IPS-15b (cell line): ENCODE data around the gene CORO2B.

Experiments used
- H3K27me3 ChIP-seq: one replicate; pipeline ENCODE4 v1.6.1; 2013; ENCODE audit warnings: low read length; ENCODE audit not compliant: control insufficient read depth, insufficient read depth
- H3K36me3 ChIP-seq: one replicate; pipeline ENCODE4 v1.6.1; 2013; ENCODE audit warnings: low read length; ENCODE audit not compliant: control insufficient read depth, insufficient read depth
- H3K4me1 ChIP-seq: one replicate; pipeline ENCODE4 v1.6.1; 2013; ENCODE audit warnings: mild to moderate bottlenecking, low read length; ENCODE audit not compliant: control insufficient read depth, insufficient read depth
- H3K4me3 ChIP-seq: one replicate; pipeline ENCODE4 v1.5.1; 2013; ENCODE audit warnings: low read depth, low read length
- H3K9ac ChIP-seq: one replicate; pipeline ENCODE4 v1.6.1; 2013; ENCODE audit warnings: low read depth, mild to moderate bottlenecking, low read length
- H3K9me3 ChIP-seq: one replicate; pipeline ENCODE4 v1.6.1; 2013; ENCODE audit warnings: mild to moderate bottlenecking, low read length; ENCODE audit not compliant: control insufficient read depth, insufficient read depth

The CORO2B gene

GRCh38 chr15:68556139-68556990 lies 22.4 kb upstream of the CORO2B start:
- H3K27me3 ChIP-seq, result peaks cover 21% of the 10 kb centered on the region
- H3K9me3 ChIP-seq, result no peaks in the 10 kb centered on the region
- H3K4me1 ChIP-seq, result peaks cover 7% of the 10 kb centered on the region
- H3K9ac ChIP-seq, result no peak overlapping the region
- H3K4me3 ChIP-seq, result no peak overlapping the region
- no peaks in the 10 kb centered on the region for H3K36me3 ChIP-seq

- no peak overlapping the region for H3K4me3 ChIP-seq
- H3K9ac ChIP-seq, result no peak overlapping the region
- H3K27me3 ChIP-seq, result peaks cover 23% of the 10 kb centered on the region
- H3K36me3 ChIP-seq, result no peaks in the 10 kb centered on the region
- peaks cover 3% of the 10 kb centered on the region for H3K9me3 ChIP-seq
- H3K4me1 ChIP-seq, result peaks cover 7% of the 10 kb centered on the region
These were observed 21.1 kb upstream of the CORO2B start for GRCh38 chr15:68557469-68558317.

- H3K27me3 ChIP-seq, result peaks cover 23% of the 10 kb centered on the region
- peaks cover 3% of the 10 kb centered on the region for H3K9me3 ChIP-seq
- H3K9ac ChIP-seq, result no peak overlapping the region
- peaks cover 7% of the 10 kb centered on the region for H3K4me1 ChIP-seq
- no peaks in the 10 kb centered on the region for H3K36me3 ChIP-seq
- H3K4me3 ChIP-seq, result peak overlapping the region; percentile 85
These were observed 20.2 kb upstream of the CORO2B start for GRCh38 chr15:68558318-68559305.

- peak overlapping the region; percentile 85 for H3K4me3 ChIP-seq
- peaks cover 23% of the 10 kb centered on the region for H3K27me3 ChIP-seq
- H3K9me3 ChIP-seq, result peaks cover 3% of the 10 kb centered on the region
- peaks cover 7% of the 10 kb centered on the region for H3K4me1 ChIP-seq
- no peaks in the 10 kb centered on the region for H3K36me3 ChIP-seq
- H3K9ac ChIP-seq, result peak overlapping the region; percentile 65
These were observed 19.2 kb upstream of the CORO2B start for GRCh38 chr15:68559345-68560310.

GRCh38 chr15:68560501-68561113 lies 18.2 kb upstream of the CORO2B start:
- Histone ChIP-seq H3K36me3 (no peaks in the 10 kb centered on the region), H3K9ac (no peak overlapping the region), H3K4me1 (peaks cover 7% of the 10 kb centered on the region), H3K27me3 (peaks cover 23% of the 10 kb centered on the region), H3K4me3 (no peak overlapping the region), H3K9me3 (peaks cover 3% of the 10 kb centered on the region)

- Histone ChIP-seq H3K4me3 (no peak overlapping the region), H3K27me3 (peaks cover 21% of the 10 kb centered on the region), H3K9me3 (peaks cover 3% of the 10 kb centered on the region), H3K4me1 (peaks cover 9% of the 10 kb centered on the region), H3K36me3 (no peaks in the 10 kb centered on the region), H3K9ac (no peak overlapping the region)
These were observed 17.5 kb upstream of the CORO2B start for GRCh38 chr15:68561171-68561900.

GRCh38 chr15:68561901-68562300 lies 16.9 kb upstream of the CORO2B start:
- H3K4me3 ChIP-seq, result no peak overlapping the region
- H3K4me1 ChIP-seq, result peaks cover 9% of the 10 kb centered on the region
- H3K9ac ChIP-seq, result no peak overlapping the region
- peaks cover 3% of the 10 kb centered on the region for H3K9me3 ChIP-seq
- H3K27me3 ChIP-seq, result peaks cover 16% of the 10 kb centered on the region
- H3K36me3 ChIP-seq, result no peaks in the 10 kb centered on the region

- Histone ChIP-seq H3K36me3 (no peaks in the 10 kb centered on the region), H3K9me3 (peaks cover 3% of the 10 kb centered on the region), H3K27me3 (peaks cover 4% of the 10 kb centered on the region), H3K4me3 (no peak overlapping the region), H3K9ac (no peak overlapping the region), H3K4me1 (peaks cover 6% of the 10 kb centered on the region)
These were observed 14.6 kb upstream of the CORO2B start for GRCh38 chr15:68564173-68564572.

GRCh38 chr15:68565234-68565633 lies 13.6 kb upstream of the CORO2B start:
- Histone ChIP-seq H3K9me3 (peaks cover 3% of the 10 kb centered on the region), H3K36me3 (no peaks in the 10 kb centered on the region), H3K27me3 (peaks cover 4% of the 10 kb centered on the region)

GRCh38 chr15:68565726-68566125 lies 13.1 kb upstream of the CORO2B start:
- H3K9ac ChIP-seq, result no peak overlapping the region

More at GRCh38 chr15:68565234-68565633, 13.6 kb upstream of the CORO2B start:
- Histone ChIP-seq H3K4me3 (no peak overlapping the region), H3K9ac (no peak overlapping the region), H3K4me1 (peaks cover 11% of the 10 kb centered on the region)

More at GRCh38 chr15:68565726-68566125, 13.1 kb upstream of the CORO2B start:
- Histone ChIP-seq H3K27me3 (peaks cover 3% of the 10 kb centered on the region), H3K4me3 (no peak overlapping the region), H3K36me3 (no peaks in the 10 kb centered on the region), H3K4me1 (peaks cover 11% of the 10 kb centered on the region), H3K9me3 (peaks cover 3% of the 10 kb centered on the region)
